IPS-18a (cell line): Measurements from ENCODE around the gene STAMBPL1.
A peak's percentile ranks its signal among the peaks of the same experiment; 100 is the strongest.

Experiments used
- H3K27ac ChIP-seq: one replicate; pipeline ENCODE4 v1.5.1; 2013; ENCODE audit warnings: low read length
- H3K27me3 ChIP-seq: one replicate; pipeline ENCODE4 v1.6.1; 2013; ENCODE audit warnings: mild to moderate bottlenecking, low read length; ENCODE audit not compliant: control insufficient read depth, insufficient read depth
- H3K36me3 ChIP-seq: one replicate; pipeline ENCODE4 v1.6.1; 2013; ENCODE audit warnings: low read depth, low read length; ENCODE audit not compliant: control insufficient read depth
- H3K4me1 ChIP-seq: one replicate; pipeline ENCODE4 v1.6.1; 2013; ENCODE audit warnings: low read depth, low read length; ENCODE audit not compliant: control insufficient read depth
- H3K4me3 ChIP-seq: one replicate; pipeline ENCODE4 v1.5.1; 2013; ENCODE audit warnings: low read length
- H3K9ac ChIP-seq: one replicate; pipeline ENCODE4 v1.6.1; 2013; ENCODE audit warnings: mild to moderate bottlenecking, low read length, moderate library complexity
- H3K9me3 ChIP-seq: one replicate; pipeline ENCODE4 v1.6.1; 2013; ENCODE audit warnings: low read depth, low read length; ENCODE audit not compliant: control insufficient read depth

Gene STAMBPL1

DNA sequence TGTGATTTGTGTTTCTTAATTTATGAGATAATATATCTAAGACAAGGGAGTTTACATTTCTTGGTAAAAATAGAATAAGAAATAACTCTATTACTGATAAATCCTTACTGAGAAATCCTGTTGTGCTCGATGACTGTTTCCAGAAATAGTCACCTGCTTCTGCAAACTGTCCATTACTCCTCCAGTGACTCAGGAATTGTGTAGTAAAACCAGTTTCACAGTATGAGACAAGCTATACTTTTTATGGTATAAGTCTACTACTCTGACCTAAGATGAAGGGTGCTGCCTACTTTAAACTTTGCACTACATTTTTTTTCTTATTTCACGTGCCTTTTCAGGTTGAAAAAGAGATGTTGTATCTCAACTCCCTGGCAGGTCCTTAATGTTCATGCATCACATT lies 21.6 kb upstream of the STAMBPL1 start:
- Histone ChIP-seq H3K27ac (no peak overlapping the region), H3K36me3 (no peaks in the 10 kb centered on the region), H3K4me3 (no peak overlapping the region), H3K27me3 (no peaks in the 10 kb centered on the region), H3K4me1 (peaks cover 2% of the 10 kb centered on the region), H3K9ac (no peak overlapping the region), H3K9me3 (no peaks in the 10 kb centered on the region)

DNA sequence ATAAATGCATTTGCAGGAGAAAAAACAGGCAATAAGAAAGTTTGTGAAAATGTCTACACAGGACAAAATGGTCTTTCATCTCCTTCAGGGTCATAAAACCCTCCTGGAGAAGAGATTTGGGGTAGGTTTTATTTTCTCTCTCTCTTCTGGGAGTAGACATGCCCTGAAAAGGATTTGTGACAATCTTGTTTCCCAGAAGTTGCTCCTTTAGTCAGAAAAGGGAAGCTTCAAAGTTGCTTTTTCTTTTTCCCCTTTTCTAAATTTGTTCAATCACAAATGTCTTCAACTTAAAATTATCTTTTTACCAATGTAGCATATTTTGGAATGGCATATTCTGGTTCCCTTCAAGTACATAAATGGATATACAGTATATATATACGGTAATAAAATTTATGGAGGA lies 19.0 kb upstream of the STAMBPL1 start:
- H3K36me3 ChIP-seq = no peaks in the 10 kb centered on the region
- H3K9ac ChIP-seq = no peak overlapping the region
- H3K4me1 ChIP-seq = no peaks in the 10 kb centered on the region
- no peak overlapping the region for H3K4me3 ChIP-seq
- H3K27me3 ChIP-seq = no peaks in the 10 kb centered on the region
- H3K27ac ChIP-seq = no peak overlapping the region
- H3K9me3 ChIP-seq = no peaks in the 10 kb centered on the region

DNA sequence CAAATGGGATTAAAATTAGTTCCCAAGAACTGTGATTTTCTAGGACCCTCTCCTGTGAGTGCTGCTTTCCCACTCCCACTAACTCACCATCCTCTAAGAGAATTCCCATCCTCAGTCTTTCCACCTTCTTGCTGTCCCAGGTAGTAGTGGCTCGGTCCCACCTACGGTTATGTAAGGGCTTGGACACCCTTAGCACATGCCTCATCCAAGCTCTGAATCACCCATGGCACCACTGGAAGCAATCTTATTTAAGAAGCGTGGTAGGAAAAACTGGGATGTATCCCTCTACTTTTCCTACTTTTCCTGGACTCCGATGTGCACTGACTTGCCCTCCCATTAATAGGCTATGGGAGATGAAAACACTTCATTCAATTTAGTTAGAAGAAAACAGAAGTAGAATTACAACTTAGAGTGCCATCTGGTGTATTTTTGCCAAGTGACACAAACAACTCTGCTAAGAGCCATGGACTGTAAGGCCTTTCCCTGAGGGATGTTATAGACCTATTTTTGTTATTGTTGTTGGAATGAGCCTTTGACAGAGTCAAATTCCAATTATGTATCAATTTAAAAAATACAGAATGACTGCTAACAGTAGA lies 14.7 kb upstream of the STAMBPL1 start:
- Histone ChIP-seq H3K27me3 (no peaks in the 10 kb centered on the region), H3K4me3 (no peak overlapping the region), H3K9ac (no peak overlapping the region), H3K27ac (no peak overlapping the region), H3K9me3 (no peaks in the 10 kb centered on the region), H3K4me1 (peaks cover 4% of the 10 kb centered on the region), H3K36me3 (no peaks in the 10 kb centered on the region)

DNA sequence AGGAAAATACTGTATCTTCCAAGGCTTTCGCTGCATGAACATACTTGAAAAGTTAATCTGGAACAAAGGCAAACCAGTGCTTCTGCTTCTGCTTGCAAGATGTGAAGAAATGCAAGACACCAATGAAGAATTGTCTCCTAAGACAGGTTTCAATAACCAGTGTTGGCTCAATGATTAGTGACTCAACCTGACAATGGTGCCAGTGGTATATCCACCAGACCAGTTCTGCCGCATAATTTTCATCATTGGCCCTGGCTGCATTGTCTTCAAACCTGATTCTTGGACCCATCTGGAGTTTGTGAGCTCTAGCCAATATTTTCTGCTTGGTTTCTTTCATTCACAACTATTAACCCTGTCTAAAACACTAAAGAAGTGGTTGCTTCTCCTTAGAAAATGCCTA lies 13.6 kb upstream of the STAMBPL1 start:
- H3K4me3 ChIP-seq = no peak overlapping the region
- H3K27me3 ChIP-seq = no peaks in the 10 kb centered on the region
- H3K27ac ChIP-seq = no peak overlapping the region
- no peaks in the 10 kb centered on the region for H3K9me3 ChIP-seq
- H3K36me3 ChIP-seq = no peaks in the 10 kb centered on the region
- peaks cover 4% of the 10 kb centered on the region for H3K4me1 ChIP-seq
- H3K9ac ChIP-seq = no peak overlapping the region

DNA sequence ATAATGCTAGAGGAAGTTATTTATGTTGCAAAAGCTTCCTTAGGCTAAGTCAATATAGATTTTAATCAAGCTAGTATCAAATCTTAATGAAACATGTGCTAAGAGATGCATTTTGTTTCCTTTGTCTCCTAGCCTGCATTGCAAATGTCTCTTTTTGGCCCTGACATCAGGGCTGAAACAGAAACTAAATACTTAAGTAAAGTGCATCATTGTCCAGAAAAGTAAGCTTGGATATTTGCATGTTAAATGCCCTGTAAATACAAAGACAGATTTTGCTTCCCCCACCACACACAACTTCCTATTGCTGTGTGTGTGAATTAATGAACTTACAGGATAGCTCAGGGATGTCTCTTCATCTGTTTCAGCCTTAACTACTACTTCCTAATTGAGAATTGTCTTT lies 10.0 kb upstream of the STAMBPL1 start:
- Histone ChIP-seq H3K27ac (no peak overlapping the region), H3K4me3 (no peak overlapping the region), H3K9ac (no peak overlapping the region), H3K27me3 (no peaks in the 10 kb centered on the region), H3K36me3 (no peaks in the 10 kb centered on the region), H3K9me3 (no peaks in the 10 kb centered on the region), H3K4me1 (peaks cover 4% of the 10 kb centered on the region)

DNA sequence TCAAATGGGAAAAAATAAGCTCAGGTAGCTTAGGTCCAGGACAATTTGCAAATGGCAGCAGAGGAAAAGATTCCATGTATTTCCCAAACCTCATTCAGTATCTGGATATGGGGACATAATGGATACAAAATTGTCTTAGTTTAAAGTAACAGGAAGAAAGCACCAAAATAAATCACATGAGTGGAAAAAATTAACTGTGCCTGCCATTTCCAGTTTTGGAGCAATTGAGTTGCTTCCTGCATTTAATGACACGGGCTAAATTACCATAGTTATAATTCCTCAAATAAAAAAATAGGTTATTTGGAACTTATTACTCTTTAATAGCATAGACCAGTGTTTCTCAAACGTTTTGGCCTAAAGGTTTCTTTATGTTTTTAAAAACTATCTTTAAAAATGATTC lies 6.3 kb upstream of the STAMBPL1 start:
- Histone ChIP-seq H3K36me3 (no peaks in the 10 kb centered on the region), H3K27me3 (peaks cover 5% of the 10 kb centered on the region), H3K9ac (no peak overlapping the region), H3K27ac (no peak overlapping the region), H3K4me1 (peaks cover 4% of the 10 kb centered on the region), H3K4me3 (no peak overlapping the region), H3K9me3 (no peaks in the 10 kb centered on the region)

DNA sequence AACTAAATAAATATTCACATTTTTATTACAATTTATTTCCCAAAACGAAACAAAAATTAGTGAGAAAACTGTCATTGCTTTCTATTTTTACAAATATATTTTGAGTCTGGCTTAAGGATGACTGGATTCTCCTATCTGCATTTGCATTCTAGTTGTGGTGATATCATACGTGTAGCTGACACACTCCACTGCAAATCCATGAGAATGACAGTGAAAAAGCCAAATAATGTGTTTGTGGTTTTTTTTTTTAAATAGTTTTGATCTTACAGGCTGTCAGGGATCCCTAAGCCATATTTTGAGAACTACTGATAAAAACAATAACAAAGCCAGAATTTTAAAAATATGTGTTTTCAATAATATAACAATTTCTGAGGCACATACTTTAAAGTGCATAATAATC lies 5.8 kb upstream of the STAMBPL1 start:
- Histone ChIP-seq H3K9me3 (no peaks in the 10 kb centered on the region), H3K4me1 (peaks cover 4% of the 10 kb centered on the region), H3K27ac (no peak overlapping the region), H3K9ac (no peak overlapping the region), H3K36me3 (no peaks in the 10 kb centered on the region), H3K4me3 (no peak overlapping the region), H3K27me3 (peaks cover 10% of the 10 kb centered on the region)

DNA sequence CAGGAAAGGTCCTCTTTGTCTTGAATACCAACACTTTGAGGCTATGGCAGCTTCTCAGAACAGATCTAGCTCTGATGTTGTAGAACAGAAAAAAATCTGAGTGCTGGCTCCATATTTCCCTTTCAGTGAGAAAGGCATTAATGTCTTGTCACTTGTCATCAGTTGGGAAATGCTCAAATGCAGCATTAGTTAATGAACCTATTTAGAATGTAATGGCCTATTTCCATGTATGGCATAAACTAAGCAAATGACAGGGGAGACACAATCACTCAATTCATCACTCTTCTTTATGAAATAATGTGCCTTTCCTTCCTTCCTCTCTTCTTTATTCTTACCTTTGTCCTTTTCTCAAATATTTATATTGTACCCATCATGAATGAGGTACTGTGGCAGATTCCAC lies 5.0 kb upstream of the STAMBPL1 start:
- Histone ChIP-seq H3K4me3 (no peak overlapping the region), H3K4me1 (peaks cover 2% of the 10 kb centered on the region), H3K27me3 (peaks cover 16% of the 10 kb centered on the region), H3K9ac (no peak overlapping the region), H3K36me3 (no peaks in the 10 kb centered on the region), H3K9me3 (no peaks in the 10 kb centered on the region), H3K27ac (no peak overlapping the region)

DNA sequence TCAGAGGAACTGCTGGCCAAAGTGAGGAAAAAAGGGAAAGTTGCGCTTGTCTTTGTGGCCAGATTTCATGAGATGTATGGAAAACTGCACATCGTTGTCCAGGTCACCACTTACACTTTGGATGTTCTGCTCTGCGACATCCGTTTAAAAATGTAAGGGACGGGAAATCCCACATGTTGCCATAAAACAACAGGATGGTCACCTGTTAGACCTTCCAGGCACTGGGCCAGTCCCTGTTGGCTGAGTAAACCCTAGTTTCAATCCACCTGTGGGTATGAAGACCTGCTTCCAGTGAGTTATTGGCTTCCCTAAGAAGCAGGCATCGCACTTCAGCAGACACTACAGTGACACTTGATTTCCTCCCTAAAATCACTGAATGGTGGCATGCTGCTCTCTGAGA lies 2.7 kb upstream of the STAMBPL1 start:
- Histone ChIP-seq H3K4me1 (peaks cover 7% of the 10 kb centered on the region), H3K9me3 (no peaks in the 10 kb centered on the region), H3K9ac (no peak overlapping the region), H3K27me3 (peaks cover 22% of the 10 kb centered on the region), H3K27ac (no peak overlapping the region), H3K4me3 (no peak overlapping the region), H3K36me3 (no peaks in the 10 kb centered on the region)

DNA sequence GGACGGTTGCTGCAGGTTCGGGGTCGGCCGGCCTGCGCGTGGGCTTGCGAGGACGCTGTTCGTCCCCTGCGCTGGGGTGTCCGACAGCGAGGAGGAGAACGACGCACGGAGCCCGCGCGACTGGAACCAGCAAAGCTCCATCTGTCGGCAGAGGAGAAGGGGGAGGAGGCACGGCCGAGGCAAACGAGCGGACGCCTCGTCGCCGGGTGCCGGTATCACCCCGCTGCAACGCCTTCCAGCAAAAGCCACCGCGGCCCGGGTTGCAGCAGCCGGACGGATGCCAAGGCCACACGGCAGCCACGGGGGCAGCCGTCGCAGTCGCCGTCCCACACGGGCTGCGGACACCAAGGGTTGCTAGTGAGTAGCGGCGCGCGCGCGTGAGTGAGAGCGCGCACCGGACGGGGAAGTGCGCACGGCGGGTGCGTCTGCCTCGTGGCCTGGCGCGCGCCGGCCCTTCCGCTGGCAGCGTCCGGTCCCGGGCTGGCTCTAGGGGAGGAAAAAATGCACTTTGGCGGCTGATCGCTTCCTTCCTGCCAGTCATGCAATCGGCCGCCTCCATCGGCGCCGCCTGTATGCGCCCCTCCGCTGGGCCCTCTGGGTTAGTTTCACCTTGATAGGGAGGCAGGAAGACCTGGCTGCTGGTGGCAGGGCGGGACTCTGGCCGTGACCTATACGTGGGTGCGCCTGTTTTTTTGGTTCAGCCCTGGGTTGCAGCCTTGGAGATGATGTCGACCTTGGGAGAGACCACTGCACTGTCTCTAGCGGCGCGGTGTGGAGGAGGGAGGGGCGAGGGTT lies 434 bp downstream of the STAMBPL1 start:
- Histone ChIP-seq H3K4me3 (peak overlapping the region; percentile 72), H3K27ac (no peak overlapping the region), H3K4me1 (peaks cover 7% of the 10 kb centered on the region), H3K9ac (peak overlapping the region; percentile 52), H3K36me3 (no peaks in the 10 kb centered on the region), H3K27me3 (peaks cover 22% of the 10 kb centered on the region), H3K9me3 (no peaks in the 10 kb centered on the region)

DNA sequence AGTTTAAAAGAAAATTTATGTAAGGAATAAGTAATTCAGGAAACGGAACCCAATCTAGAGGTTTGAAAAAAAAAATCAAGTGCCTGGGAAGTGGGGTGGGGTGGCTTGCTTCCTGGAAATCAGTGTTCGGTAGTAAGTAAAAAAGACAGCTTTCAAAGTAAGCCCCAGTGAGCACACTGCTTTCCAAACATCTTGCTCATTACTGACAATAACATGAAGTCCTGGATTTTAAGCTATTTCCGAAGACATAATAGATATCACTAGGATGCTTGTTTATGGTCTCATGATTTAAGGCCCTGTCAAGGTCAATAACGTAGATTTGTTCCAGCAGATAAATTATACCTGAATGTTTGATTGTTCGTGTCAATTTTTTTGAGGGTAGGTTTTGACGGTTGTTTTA lies 1.3 kb downstream of the STAMBPL1 start:
- H3K36me3 ChIP-seq = no peaks in the 10 kb centered on the region
- H3K27me3 ChIP-seq = peaks cover 22% of the 10 kb centered on the region
- H3K9me3 ChIP-seq = no peaks in the 10 kb centered on the region
- H3K4me1 ChIP-seq = peaks cover 7% of the 10 kb centered on the region
- no peak overlapping the region for H3K27ac ChIP-seq
- peak overlapping the region; percentile 52 for H3K9ac ChIP-seq
- peak overlapping the region; percentile 72 for H3K4me3 ChIP-seq
